Globus pallidus (tissue), 1 donor: ENCODE data around the gene RAB14.
"Not testable (repeated sequence)": the region's sequence is repeated elsewhere in the genome, so short reads cannot be mapped to it uniquely, and the experiment has no call there.

Experiments used
- DNase-seq: peaks from one replicate; pipeline ENCODE4 v3.0.0-alpha.2; 2015; ENCODE audit warnings: low spot score

Gene RAB14

GRCh38 chr9:121191235-121191634 lies 10.4 kb downstream of the RAB14 start:
- DNase-seq: no peak

GRCh38 chr9:121189660-121190059 lies 12.0 kb downstream of the RAB14 start:
- DNase-seq: no peak

GRCh38 chr9:121189006-121189405 lies 12.7 kb downstream of the RAB14 start:
- DNase-seq: no peak

GRCh38 chr9:121187636-121188305 lies 13.9 kb downstream of the RAB14 start:
- DNase-seq: no peak

GRCh38 chr9:121185774-121186403 lies 15.8 kb downstream of the RAB14 start:
- DNase-seq: no peak

- DNase-seq: no peak
Observed at GRCh38 chr9:121185178-121185745, 16.4 kb downstream of the RAB14 start.

- DNase-seq: no peak
Observed at GRCh38 chr9:121184463-121184862, 17.2 kb downstream of the RAB14 start.

- no peak for DNase-seq
Observed at GRCh38 chr9:121183666-121184423, 17.8 kb downstream of the RAB14 start.

GRCh38 chr9:121182989-121183388 lies 18.7 kb downstream of the RAB14 start:
- DNase-seq: no peak

GRCh38 chr9:121182101-121182836 lies 19.4 kb downstream of the RAB14 start:
- DNase-seq: no peak

GRCh38 chr9:121179930-121180681 lies 21.6 kb downstream of the RAB14 start:
- DNase-seq: peak; percentile 28

- not testable (repeated sequence) for DNase-seq
Observed at GRCh38 chr9:121179373-121179721, 22.3 kb downstream of the RAB14 start.

GRCh38 chr9:121178676-121179372 lies 22.8 kb downstream of the RAB14 start:
- DNase-seq: no peak

GRCh38 chr9:121173501-121173900 lies 28.2 kb downstream of the RAB14 start:
- no peak for DNase-seq

- no peak for DNase-seq
Observed at GRCh38 chr9:121172726-121173487, 28.8 kb downstream of the RAB14 start.

- no peak for DNase-seq
Observed at GRCh38 chr9:121171236-121171635, 30.4 kb downstream of the RAB14 start.

- no peak for DNase-seq
Observed at GRCh38 chr9:121169094-121169601, 32.5 kb downstream of the RAB14 start.

- no peak for DNase-seq
Observed at GRCh38 chr9:121168052-121168451, 33.6 kb downstream of the RAB14 start.

- peak; percentile 19 for DNase-seq
Observed at GRCh38 chr9:121160025-121160424, 41.6 kb downstream of the RAB14 start.

GRCh38 chr9:121157939-121158338 lies 43.7 kb downstream of the RAB14 start:
- DNase-seq: no peak
